AG09309 (cell line): ENCODE results near the gene HSPE1.

Source experiments
- DNase-seq: peaks from one replicate; pipeline ENCODE4 v3.0.0-alpha.2; 2010; ENCODE audit warnings: low read depth
- H3K4me3 ChIP-seq: 2 replicates; pipeline ENCODE4 v1.5.1; 2011; ENCODE audit warnings: mild to moderate bottlenecking, low read depth, low read length, moderate library complexity; ENCODE audit not compliant: control insufficient read depth
- CTCF ChIP-seq: IDR thresholded peaks from 2 replicates; pipeline ENCODE4 v1.5.1; 2011; ENCODE audit warnings: mild to moderate bottlenecking, low read depth, low read length, inconsistent platforms; ENCODE audit not compliant: insufficient read depth, control insufficient read depth; ENCODE audit errors: missing control alignments

Gene HSPE1

GRCh38 chr2:197455428-197455827 lies 44.8 kb upstream of the HSPE1 start:
- no peak overlapping the region for H3K4me3 ChIP-seq
- TF ChIP-seq CTCF, result no peak
- DNase-seq, result no peak

GRCh38 chr2:197460649-197461048 lies 39.5 kb upstream of the HSPE1 start:
- TF ChIP-seq CTCF, result no peak
- no peak overlapping the region for H3K4me3 ChIP-seq
- no peak for DNase-seq

- no peak overlapping the region for H3K4me3 ChIP-seq
- no peak for TF ChIP-seq CTCF
- DNase-seq, result no peak
These were observed 39.1 kb upstream of the HSPE1 start for GRCh38 chr2:197461057-197461456.

GRCh38 chr2:197464175-197464574 lies 36.0 kb upstream of the HSPE1 start:
- DNase-seq, result no peak
- no peak overlapping the region for H3K4me3 ChIP-seq
- no peak for TF ChIP-seq CTCF

- DNase-seq, result no peak
- no peak for TF ChIP-seq CTCF
- no peak overlapping the region for H3K4me3 ChIP-seq
These were observed 28.0 kb upstream of the HSPE1 start for GRCh38 chr2:197472166-197472565.

GRCh38 chr2:197477797-197478196 lies 22.4 kb upstream of the HSPE1 start:
- DNase-seq, result no peak
- H3K4me3 ChIP-seq, result no peak overlapping the region
- no peak for TF ChIP-seq CTCF
